Stomach smooth muscle (tissue), 2 donors: ENCODE results near the gene CC2D1B.
"Not testable (repeated sequence)": the region's sequence is repeated elsewhere in the genome, so short reads cannot be mapped to it uniquely, and the experiment has no call there.

Experiments
- H3K27ac ChIP-seq: one replicate; pipeline ENCODE4 v1.7.0; 2013; ENCODE audit warnings: mild to moderate bottlenecking, low read length, inconsistent platforms
- H3K27me3 ChIP-seq, 2 donors: one replicate each; pipeline ENCODE4 v1.7.0; 2013; ENCODE audit warnings: low read length in 2 of 2; ENCODE audit not compliant: insufficient read depth in 2 of 2, control insufficient read depth in 1 of 2
- H3K36me3 ChIP-seq, 2 donors: one replicate each; pipeline ENCODE4 v1.7.0; 2013; ENCODE audit warnings: low read length in 2 of 2; ENCODE audit not compliant: control insufficient read depth in 2 of 2, insufficient read depth in 2 of 2
- H3K4me1 ChIP-seq: one replicate; pipeline ENCODE4 v1.7.0; 2013; ENCODE audit warnings: low read length; ENCODE audit not compliant: control insufficient read depth, insufficient read depth
- H3K4me3 ChIP-seq, 2 donors: one replicate each; pipeline ENCODE4 v1.7.0; 2013; ENCODE audit warnings: low read length in 2 of 2
- H3K9ac ChIP-seq, 2 donors: one replicate each; pipeline ENCODE4 v1.7.0; 2013; ENCODE audit warnings: low read length in 2 of 2, mild to moderate bottlenecking in 1 of 2
- H3K9me3 ChIP-seq, 2 donors: one replicate each; pipeline ENCODE4 v1.7.0; 2013; ENCODE audit warnings: low read length in 2 of 2; ENCODE audit not compliant: control insufficient read depth in 2 of 2
- donor health status: healthy.
- donor health status: Pancreatic carcinoma.

The CC2D1B gene

GRCh38 chr1:52386458-52386857 lies 20.5 kb upstream of the CC2D1B start:
- Histone ChIP-seq H3K27me3 (no peaks in the 10 kb centered on the region), H3K4me3 (no peak overlapping the region), H3K4me1 (no peaks in the 10 kb centered on the region), H3K9me3 (no peaks in the 10 kb centered on the region), H3K27ac (no peak overlapping the region), H3K36me3 (no peaks in the 10 kb centered on the region), H3K9ac (no peak overlapping the region)

DNA sequence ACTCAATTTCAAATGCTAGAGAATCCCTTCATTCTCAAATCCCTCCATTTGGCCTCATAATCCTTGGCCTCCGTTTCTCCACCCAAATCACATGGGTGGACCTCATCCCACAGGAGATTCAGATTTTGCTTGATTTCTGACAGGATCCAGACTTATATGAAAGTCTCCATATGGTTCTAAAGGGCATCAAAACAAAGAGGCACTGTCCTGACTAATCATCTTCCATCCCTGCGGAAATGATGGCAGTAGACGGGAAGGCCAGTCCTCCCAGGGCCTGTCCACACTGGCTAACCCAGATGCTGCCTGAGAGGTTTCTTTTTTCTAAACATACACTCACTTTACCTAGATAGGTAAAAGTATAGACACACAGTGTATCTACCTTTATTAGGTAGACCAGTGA lies 19.4 kb upstream of the CC2D1B start:
- no peaks in the 10 kb centered on the region for H3K36me3 ChIP-seq
- no peak overlapping the region for H3K9ac ChIP-seq
- no peak overlapping the region for H3K4me3 ChIP-seq
- H3K9me3 ChIP-seq: no peaks in the 10 kb centered on the region
- no peaks in the 10 kb centered on the region for H3K27me3 ChIP-seq
- no peaks in the 10 kb centered on the region for H3K4me1 ChIP-seq
- no peak overlapping the region for H3K27ac ChIP-seq

DNA sequence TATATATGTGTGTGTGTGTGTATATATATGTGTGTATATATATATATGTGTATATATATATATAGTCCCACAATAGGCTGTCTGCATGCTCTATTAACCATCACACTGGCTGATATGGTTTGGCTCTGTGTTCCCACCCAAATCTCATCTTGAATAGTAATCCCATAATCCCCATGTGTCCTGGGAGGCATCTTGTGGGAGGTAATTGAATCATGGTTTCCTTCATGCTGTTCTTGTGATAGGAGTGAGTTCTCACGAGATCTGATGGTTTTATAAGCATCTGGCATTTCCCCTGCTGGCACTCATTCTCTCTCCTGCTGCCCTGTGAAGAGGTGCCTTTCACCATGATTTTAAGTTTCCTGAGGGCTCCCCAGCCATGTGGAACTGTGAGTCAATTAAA lies 3.8 kb upstream of the CC2D1B start:
- H3K9me3 ChIP-seq, H3K4me3 ChIP-seq, H3K27ac ChIP-seq, H3K9ac ChIP-seq, H3K27me3 ChIP-seq, H3K36me3 ChIP-seq: not testable (repeated sequence)
- peaks cover 13% of the 10 kb centered on the region for H3K4me1 ChIP-seq

GRCh38 chr1:52368383-52369172 lies 2.6 kb upstream of the CC2D1B start:
- H3K36me3 ChIP-seq: no peaks in the 10 kb centered on the region
- no peaks in the 10 kb centered on the region for H3K9me3 ChIP-seq
- H3K27me3 ChIP-seq: no peaks in the 10 kb centered on the region
- H3K4me1 ChIP-seq: peaks cover 22% of the 10 kb centered on the region
- peak overlapping the region; percentile 16 to 65 for H3K4me3 ChIP-seq
- peak overlapping the region; percentile 5 to 49 for H3K9ac ChIP-seq
- no peak overlapping the region for H3K27ac ChIP-seq

DNA sequence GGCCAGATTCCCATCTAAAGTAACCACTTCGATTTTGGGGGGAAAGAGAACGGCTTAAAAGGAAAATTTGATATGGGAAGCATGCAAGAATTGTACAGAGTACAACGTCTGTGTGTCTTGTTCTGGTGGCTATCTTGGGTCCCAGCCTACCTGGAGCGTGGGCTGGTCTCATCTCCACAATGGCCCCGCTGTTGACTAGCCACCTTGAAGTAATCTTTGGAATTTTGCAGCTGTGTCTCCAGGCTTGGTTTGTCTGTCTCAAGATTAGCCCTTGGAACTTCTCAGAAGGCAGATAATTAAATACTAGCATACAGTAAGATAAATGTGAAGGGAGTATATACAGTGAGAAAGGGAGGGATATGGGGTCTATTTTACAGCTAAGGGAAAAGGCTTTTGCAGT lies 1.3 kb upstream of the CC2D1B start:
- no peak overlapping the region for H3K27ac ChIP-seq
- no peaks in the 10 kb centered on the region for H3K9me3 ChIP-seq
- H3K4me3 ChIP-seq: no peak overlapping the region
- peaks cover 3 to 6% of the 10 kb centered on the region in 2 donors for H3K36me3 ChIP-seq
- no peaks in the 10 kb centered on the region for H3K27me3 ChIP-seq
- peaks cover 22% of the 10 kb centered on the region for H3K4me1 ChIP-seq
- H3K9ac ChIP-seq: no peak overlapping the region

DNA sequence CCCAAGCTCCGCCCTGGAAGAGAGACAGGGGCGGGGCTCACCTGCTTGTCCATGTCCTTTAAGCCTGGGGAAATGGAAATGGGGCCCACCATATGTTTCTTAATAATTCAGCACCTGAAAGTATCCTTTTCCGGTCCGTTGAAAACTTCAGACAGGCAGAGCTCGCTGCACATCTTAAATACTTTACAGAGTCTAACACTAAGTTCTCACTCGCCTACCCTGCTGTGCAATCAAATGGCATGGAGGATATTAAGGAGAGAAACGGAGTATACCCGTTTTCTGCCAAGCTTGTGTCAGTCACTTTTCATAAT lies 467 bp upstream of the CC2D1B start:
- Histone ChIP-seq H3K27ac (no peak overlapping the region), H3K36me3 (peaks cover 10 to 13% of the 10 kb centered on the region in 2 donors), H3K9ac (no peak overlapping the region), H3K27me3 (no peaks in the 10 kb centered on the region), H3K4me1 (peaks cover 22% of the 10 kb centered on the region), H3K9me3 (no peaks in the 10 kb centered on the region), H3K4me3 (peak overlapping the region; percentile 86 to 97)

- H3K4me3 ChIP-seq: peak overlapping the region; percentile 86 to 97
- H3K36me3 ChIP-seq: peaks cover 19 to 25% of the 10 kb centered on the region in 2 donors
- H3K4me1 ChIP-seq: peaks cover 22% of the 10 kb centered on the region
- peak overlapping the region; percentile 93 to 95 for H3K9ac ChIP-seq
- no peaks in the 10 kb centered on the region for H3K9me3 ChIP-seq
- H3K27me3 ChIP-seq: no peaks in the 10 kb centered on the region
- peak overlapping the region; percentile 82 for H3K27ac ChIP-seq
Measured at GRCh38 chr1:52365071-52365745, 797 bp downstream of the CC2D1B start.

DNA sequence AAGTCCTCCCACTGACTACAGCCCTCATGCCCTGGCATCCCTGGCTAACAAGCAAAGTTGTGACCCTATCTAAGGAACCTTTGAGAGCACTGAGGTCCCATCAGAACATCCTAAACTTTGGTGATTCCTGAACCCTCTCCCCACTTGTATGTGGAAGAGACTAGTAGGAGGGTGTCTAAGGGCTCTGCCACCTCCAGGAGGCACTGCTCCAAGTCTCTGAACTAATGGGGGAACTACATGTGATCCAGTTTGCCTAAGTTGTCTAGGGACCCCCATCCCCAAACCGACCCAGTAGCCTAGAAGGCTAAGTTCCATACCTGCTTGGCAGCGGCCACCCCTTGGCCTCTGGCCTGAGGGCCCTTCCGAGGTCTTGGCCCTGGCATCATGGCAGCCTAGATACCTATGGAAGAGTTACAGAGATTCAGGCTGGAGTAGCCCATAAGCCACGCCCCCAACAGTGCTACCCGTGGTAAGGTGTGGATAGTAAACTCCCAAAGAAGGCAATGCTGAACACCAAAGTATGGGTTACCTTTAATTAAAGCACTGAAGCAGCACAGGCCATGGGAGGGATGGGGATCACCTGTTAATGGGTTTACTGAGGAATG lies 1.7 kb downstream of the CC2D1B start:
- peak overlapping the region; percentile 86 to 97 for H3K4me3 ChIP-seq
- H3K27ac ChIP-seq: peak overlapping the region; percentile 82

GRCh38 chr1:52360595-52360968 lies 5.4 kb downstream of the CC2D1B start:
- Histone ChIP-seq H3K27ac (no peak overlapping the region), H3K27me3 (no peaks in the 10 kb centered on the region), H3K9me3 (no peaks in the 10 kb centered on the region), H3K4me1 (peaks cover 16% of the 10 kb centered on the region), H3K9ac (no peak overlapping the region), H3K36me3 (peaks cover 65 to 70% of the 10 kb centered on the region in 2 donors), H3K4me3 (no peak overlapping the region)

More for the DNA sequence above, 1.7 kb downstream of the CC2D1B start:
- H3K27me3 ChIP-seq: no peaks in the 10 kb centered on the region
- H3K36me3 ChIP-seq: peaks cover 28 to 33% of the 10 kb centered on the region in 2 donors
- peak overlapping the region; percentile 36 to 95 for H3K9ac ChIP-seq
- peaks cover 22% of the 10 kb centered on the region for H3K4me1 ChIP-seq
- no peaks in the 10 kb centered on the region for H3K9me3 ChIP-seq

DNA sequence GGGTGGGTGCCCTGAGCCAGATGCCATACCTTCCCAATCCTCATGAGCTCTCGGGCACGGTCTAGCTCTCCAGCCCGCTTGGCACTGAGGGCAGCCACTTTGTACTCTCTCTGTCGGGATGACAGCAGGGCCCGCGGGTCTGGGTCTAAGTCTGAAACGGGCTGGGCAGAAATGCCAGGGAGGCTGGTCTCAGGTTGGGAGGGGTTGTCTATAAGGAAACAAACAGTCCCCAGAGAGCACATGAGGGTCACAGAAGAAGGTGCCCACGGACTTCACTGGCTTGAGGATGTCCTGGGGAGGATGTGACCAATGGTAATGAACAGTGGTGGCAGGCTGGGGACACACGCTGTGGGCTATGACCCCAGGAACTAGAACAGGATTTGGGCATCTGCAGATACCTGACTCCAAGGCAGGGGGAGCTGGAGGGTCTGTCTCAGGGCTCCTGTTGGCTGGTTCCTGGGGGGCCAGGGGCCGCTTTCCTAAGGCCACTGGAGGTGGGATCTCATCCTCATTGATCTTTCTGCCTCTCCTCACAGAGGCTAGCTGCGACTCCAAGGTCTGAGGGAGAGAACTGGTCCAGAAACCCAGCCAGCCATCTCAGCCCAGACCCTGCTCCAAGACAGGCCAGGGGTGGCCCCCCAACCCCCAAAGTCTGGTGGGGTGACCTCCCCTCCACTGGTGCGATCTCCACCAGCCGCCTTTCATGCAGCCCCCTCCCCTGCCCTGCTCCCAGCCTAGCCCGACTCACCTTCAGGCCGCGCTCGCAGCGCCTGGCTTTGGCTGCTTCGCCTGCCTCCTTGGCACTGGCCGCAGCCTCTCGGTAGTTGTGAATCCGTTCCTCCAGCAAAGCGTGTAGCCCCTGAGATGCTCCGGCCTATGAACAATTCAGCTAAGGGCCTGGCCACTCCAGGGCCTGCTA lies 6.1 kb downstream of the CC2D1B start:
- Histone ChIP-seq H3K9ac (no peak overlapping the region), H3K4me1 (peaks cover 10% of the 10 kb centered on the region), H3K36me3 (peaks cover 71 to 76% of the 10 kb centered on the region in 2 donors), H3K9me3 (no peaks in the 10 kb centered on the region), H3K27ac (no peak overlapping the region), H3K27me3 (no peaks in the 10 kb centered on the region), H3K4me3 (no peak overlapping the region)
